Epidermal melanocyte (primary cell): Measurements from ENCODE around the gene EIF3L.

Experiments used
- DNase-seq: peaks from one replicate; pipeline ENCODE4 v3.0.0; 2011; ENCODE audit warnings: low spot score; ENCODE audit not compliant: insufficient read length

Gene EIF3L

DNA sequence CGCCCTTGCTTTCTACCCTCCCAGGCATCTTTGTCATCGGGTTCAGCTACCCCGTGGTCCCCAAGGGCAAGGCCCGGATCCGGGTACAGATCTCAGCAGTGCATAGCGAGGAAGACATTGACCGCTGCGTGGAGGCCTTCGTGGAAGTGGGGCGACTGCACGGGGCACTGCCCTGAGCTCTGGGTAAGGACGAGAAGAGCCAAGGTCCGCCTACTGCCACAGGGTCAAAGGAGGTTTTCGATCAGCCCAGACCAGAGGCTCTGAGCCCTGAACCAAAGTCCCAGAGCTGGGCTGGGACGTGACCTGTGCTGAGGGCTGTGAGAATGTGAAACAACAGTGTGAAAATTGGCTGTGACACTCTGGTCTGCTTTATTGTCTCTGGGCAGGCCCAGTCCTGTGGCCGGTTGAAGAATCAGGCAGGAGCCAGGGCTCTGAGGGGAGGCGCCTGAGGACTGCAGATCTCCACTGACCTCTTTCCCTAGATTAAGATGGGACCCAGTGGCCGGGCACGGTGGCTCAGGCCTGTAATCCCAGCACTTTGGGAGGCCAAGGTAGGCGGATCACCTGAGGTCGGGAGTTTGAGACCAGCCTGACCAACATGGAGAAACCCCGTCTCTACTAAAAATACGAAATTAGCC lies 32.6 kb upstream of the EIF3L start:
- DNase-seq, result no peak

DNA sequence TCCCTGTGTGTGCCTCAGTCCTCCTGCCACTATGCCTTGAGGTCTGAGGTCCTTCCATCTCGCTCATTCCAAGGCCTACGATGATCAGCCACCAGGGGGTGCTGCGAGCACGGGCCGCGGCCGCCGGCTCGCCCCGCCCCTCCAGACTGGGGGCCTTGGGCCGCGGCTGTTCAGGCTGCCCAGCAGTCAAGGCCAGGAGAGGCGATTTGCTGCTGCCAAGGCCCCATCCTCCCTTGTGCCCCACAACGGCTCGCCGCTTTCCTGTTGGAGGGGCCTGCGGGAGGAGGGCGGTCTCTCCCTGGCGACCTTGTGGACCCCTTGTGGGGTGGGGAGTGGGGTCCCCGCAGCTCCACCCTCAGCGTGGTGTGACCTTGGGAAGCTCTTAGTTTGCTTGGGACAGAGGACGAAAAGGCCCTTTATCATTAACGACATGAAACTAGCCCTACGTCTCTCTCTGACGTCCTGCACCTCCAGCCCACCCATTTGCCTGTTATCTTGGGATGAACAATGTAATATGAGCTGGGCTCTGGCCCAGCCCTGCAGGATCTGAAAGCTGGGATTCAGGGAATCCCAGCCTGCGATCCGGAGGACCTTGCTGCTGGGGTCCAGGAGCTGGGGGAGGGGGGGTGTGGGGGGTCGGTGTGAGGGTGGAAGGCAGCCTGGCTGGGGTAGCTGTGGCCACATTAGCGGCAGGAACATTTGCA lies 31.4 kb upstream of the EIF3L start:
- peak; percentile 96 for DNase-seq

DNA sequence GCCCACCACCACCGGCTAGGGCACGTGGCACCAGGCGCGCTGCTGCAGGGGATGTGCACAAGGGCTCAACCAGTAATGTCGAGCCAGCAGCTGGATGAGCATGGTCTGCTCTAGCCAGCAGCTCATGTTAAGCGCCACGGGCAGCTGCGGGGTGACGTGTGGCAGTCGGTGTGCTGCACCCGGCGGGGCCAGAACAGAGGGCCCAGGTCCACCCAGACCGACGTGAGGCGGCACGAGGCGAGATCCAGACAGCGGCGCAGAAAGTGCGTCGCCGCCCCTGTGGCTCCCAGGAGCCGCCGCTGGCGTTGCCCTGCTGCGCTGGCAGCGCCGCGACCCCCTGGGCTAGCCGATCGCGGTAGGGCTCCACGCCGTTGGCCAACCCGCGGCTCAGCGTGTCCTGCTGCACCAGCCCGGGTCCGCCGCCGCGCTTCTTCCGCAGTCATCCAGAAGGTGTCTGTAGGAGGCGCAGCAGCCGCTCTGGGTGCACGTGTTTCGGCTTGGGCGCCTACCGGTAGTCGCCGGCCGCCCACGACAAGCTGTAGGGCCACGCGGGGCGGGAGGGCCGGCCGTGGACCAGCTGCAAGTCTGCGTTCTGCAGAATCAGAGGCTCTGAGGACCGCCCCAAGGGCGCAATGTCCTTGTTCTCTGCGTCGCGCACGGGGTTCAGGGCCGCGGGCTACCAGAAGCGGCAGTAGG lies 30.7 kb upstream of the EIF3L start:
- DNase-seq, result no peak

DNA sequence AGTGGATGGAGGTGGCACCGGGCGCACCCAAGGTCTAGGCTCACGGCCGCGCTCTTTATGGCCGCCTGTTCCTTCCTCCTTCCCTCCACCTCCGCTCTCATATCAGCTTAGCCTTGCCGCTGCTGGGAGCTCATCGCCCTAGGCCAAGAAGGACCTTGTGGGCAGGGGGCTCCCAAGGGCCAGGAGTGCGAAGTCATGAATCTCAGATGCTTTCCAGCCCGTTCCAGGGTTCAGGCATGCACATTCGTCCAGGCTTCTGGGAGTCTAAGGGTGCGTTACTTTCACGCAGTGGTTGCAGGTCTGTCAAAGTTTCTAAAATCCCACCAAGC lies 30.1 kb upstream of the EIF3L start:
- DNase-seq, result no peak

DNA sequence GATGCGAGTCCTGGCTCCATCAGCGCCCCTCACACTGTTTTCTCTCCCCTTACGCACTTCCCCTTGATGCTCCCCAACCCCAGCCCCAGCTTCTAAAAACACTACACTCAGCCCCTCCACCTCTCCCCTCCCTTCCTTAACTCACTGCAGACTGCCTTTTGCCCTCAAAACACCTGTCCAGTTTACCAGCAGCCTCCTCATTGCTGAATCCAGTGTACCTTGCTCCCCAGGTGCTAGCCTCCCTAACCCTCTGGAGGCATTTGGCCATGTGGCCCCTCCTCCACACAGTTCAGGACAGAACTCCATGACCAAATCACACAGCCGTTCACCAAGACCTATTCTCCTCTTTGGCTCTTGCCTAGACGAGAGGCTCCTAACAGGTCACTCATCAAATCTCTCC lies 28.9 kb upstream of the EIF3L start:
- no peak for DNase-seq

DNA sequence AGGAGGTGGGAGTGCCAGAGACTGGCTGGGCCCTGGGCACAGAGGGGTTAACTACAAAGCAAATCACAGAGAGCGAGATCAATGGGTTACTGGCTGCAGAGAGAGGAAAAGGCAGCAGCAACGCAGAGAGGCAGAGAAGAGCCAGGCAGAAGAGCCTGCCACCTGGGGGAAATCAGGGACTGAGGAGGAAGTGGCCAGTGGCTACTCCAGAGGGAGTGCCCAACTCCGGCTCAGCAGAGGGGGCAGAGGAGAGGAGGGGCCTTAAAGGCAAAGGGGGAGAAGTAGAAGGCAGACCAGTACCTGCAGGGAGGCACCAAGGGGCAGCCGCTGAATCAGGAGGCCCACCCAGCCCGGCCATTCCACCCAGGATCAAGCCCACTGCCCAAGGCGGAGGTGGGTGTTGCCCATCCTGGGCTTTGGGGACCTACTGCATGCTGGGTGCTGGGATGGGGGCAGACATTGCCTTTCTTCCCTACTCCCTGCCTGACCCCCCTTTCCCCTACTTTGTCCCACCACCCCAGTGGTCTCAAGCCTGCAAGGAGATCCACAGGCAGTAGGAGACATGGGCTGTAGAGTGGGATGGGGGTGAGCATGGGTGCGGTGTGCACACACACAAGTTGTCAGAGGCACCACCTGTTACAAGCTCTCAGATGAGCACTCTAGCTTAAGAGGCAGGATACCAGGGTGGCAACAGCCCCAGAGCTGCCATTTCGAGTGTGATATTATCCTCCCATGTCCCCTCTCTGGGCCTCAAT lies 27.0 kb upstream of the EIF3L start:
- no peak for DNase-seq

DNA sequence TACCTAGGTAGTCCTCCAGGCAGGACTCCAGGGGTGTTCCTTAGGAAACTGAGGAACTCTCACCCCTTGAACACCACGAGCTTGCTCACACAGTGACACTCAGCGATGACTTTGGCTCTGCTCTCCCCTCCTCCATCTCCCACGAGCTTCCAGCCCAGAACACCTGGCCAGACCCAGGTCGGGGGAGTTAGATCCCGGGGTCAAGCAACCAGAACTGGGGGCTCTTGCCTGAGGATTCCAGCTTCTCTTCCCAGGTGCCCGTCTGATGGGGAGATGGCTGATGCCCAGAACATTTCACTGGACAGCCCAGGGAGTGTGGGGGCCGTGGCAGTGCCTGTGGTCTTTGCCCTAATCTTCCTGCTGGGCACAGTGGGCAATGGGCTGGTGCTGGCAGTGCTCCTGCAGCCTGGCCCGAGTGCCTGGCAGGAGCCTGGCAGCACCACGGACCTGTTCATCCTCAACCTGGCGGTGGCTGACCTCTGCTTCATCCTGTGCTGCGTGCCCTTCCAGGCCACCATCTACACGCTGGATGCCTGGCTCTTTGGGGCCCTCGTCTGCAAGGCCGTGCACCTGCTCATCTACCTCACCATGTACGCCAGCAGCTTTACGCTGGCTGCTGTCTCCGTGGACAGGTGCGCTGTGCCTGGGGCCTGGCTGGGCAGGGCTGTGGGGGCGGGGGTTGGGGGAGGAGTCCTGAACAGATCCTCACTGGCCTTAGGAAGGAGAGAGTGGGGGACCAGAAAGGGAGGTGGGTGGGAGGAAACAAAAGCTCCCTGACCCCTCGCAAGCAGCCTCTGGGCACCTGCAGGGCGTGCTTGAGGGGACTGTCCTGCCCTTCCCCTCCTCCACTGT lies 25.9 kb upstream of the EIF3L start, which contains the start of gene GALR3:
GALR3 (plus strand) TSS at position 249 of the 852 bp plus-strand sequence; CDS start at position 274, 25 bp downstream.
- no peak for DNase-seq

DNA sequence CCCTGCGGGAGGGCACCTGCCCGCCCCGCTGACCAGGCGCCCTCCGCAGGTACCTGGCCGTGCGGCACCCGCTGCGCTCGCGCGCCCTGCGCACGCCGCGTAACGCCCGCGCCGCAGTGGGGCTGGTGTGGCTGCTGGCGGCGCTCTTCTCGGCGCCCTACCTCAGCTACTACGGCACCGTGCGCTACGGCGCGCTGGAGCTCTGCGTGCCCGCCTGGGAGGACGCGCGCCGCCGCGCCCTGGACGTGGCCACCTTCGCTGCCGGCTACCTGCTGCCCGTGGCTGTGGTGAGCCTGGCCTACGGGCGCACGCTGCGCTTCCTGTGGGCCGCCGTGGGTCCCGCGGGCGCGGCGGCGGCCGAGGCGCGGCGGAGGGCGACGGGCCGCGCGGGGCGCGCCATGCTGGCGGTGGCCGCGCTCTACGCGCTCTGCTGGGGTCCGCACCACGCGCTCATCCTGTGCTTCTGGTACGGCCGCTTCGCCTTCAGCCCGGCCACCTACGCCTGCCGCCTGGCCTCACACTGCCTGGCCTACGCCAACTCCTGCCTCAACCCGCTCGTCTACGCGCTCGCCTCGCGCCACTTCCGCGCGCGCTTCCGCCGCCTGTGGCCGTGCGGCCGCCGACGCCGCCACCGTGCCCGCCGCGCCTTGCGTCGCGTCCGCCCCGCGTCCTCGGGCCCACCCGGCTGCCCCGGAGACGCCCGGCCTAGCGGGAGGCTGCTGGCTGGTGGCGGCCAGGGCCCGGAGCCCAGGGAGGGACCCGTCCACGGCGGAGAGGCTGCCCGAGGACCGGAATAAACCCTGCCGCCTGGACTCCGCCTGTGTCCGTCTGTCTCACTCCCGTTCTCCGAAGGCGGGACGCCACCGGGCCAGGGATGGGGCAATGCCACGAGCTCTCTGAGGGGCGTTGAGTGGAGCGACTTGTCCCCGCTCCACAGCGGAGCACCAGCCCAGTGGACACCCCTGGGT lies 24.3 kb upstream of the EIF3L start:
- no peak for DNase-seq

DNA sequence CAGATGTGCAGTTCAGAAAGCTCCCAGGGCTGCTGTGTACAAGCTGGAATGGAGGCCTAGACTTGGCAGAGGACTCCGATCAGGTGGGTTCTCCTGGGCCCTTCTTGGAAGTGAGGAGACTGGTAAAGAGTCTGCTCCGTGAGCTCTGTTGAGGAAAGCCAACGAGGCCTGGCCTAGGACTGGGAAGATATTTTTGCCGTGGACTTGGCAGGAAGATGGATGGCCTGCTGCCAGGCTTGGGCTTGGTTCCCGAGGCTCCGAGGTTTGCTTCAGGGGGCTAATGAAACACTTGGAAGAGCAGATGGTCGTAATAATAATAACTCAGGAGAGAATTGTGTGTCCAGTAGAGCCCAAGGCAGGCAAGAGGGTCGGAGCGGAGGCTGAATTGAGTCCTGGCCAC lies 22.2 kb upstream of the EIF3L start:
- no peak for DNase-seq

DNA sequence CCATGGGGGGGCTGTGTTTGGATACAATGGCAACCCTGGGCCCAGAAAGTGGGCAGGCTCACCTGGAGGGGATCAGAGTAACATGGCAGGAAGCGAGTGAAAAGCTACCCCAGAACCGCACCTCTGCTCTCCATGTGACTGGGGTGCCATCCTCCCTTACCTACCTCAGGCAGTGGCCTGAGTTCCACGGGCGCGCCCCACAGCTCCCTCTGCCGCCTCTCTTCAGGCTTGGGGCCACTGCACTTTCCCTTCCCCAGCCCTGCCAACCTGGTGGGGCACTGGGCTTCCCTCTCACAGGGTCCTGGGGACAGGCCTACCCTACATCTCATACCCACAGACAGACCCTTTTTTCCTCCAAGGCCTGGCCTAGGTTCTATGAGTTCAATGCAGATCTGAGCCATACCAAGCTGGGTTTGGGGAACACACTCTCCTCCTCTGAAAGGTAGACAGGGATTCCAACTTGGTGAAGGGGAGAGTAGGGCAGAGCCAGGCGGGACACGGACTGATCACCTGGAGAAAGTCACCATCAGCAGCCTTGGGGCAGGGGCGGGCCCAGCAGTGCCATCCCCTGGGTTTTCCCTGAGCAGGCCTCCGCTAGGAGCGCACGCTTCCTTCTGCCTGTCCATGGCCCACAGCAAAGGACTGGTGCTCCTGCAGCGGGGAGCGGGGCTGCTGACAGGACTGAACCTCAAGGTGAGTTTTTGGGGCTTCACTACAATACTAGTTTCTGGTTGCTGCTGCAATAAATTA lies 19.0 kb upstream of the EIF3L start:
- DNase-seq, result no peak

DNA sequence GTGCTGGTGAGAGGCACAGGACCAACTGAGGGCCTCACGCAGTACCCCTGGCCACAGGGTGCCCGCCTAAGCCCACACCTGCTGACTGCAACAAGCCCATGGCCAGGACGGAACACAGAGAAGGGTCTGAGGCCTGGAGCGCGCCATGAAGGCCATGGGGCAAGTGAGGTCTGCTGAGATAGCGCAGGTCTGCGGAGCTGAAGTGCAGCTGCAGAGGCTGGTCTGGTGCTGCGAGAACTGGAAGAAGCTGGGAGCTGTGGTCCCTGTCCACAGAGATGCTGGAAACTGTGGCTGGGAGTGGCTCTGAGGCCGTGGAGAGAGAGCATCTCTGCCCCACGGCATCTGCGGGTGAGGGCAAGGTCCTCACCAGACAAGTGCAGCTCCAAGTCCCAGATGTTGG lies 17.7 kb upstream of the EIF3L start:
- DNase-seq, result no peak

DNA sequence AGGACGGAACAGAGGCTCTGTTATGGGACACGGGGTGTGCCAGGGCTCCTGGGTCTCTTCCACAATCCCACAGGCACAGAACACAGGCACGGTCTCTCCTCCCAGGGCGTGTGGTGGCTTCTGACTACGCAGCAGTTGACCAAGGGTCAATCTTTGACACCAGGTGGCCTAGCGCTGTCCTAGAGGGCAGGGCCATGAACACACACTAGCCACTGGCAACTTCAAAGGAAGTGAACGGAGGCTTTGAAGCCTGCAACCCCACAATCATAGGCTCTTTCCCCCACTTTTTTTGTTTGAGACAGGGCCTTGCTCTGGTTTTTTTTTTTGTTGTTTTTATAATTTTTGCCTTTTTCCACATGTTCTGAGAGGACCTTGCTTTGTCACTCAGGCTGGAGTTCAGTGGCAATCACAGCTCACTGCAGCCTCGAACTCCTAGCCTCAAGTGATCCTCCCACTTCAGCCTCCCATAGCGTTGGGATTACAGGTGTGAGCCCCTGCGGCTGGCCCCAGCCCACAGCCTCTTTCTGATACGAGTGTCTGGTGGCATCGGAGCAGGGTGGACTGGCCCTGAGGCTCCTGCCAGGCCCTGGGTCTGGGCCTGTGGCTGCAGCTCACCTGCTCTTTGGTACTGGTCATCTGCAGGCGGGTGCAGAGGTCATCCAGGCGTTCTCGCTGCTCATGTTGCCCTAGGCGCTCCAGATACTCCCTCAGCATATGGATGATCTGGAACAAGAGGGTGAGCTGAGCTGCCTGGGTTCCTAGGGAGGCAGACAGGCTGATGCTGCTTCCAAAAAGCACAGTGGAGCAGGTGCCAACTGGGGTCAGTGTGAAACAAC lies 17.0 kb upstream of the EIF3L start:
- no peak for DNase-seq

DNA sequence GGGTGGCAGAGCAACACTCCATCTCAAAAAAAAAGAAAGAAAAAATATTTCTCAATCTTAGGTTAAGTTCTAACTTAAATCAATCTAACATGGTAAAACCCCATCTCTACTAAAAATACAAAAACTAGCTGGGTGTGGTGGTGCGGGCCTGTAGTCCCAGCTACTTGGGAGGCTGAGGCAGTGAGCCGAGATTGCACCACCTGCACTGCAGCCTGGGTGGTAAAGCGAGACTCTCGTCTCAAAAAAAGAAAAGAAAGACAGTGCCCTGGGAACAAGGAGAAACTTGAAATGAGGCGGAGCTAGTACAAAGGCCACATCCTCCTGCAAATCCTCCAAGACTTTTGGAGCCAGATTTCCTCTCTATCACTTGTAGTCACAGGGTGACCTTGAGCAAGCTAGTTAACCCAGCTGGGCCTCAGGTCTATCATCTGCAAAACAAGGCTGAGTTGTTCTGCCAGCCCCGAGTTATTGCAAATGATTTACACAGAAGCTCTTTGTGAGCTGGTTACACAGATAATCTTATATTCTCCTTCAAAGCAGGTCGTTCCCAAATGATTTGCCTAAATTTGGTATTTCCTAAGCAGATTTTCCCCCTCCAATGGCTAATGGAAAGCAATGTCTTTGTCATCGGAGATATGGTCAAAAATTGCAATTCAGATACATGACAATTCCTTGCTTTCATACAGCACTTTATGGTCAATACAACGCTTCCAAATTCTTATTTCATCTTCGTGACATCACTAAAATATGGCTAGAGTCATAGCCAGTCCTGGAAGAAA lies 7.0 kb upstream of the EIF3L start:
- DNase-seq, result no peak

DNA sequence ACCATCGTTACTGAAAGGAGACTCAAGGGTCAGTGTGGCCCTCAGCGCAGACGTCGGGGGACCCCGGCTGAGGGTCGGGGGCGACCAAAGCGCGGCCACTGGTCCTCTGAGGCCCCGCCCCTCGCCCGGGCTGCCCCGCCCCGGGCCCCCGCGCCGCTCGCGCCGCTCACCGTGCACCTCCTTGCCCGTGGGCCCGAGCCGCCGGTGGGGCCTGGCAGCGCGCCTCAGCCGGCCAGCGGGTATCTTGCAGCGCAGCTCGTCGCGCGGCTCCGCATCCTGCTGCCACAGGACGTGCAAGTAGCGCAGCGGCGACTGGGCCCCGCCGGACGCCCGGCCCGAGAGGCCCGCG lies 5.5 kb upstream of the EIF3L start:
- no peak for DNase-seq

DNA sequence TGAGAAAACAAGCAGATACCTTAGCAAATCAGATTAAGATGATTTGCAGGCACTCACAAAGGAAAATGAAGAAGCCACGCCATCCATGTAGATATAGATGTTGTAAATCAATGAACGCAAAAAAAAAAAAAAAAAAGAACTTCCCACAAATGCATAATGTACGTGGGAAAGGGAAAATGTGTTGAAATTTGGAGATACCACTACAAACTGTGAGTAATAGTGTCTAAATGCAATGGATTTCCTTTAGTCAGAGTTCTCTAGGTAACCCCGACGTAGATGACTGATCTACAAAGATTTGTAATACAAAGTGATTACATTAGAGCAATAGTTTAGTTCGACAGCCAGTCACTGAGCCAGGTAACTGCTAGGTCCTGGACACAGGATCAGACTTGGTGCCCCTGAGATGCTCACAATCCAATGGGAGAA lies 4.3 kb upstream of the EIF3L start:
- no peak for DNase-seq

DNA sequence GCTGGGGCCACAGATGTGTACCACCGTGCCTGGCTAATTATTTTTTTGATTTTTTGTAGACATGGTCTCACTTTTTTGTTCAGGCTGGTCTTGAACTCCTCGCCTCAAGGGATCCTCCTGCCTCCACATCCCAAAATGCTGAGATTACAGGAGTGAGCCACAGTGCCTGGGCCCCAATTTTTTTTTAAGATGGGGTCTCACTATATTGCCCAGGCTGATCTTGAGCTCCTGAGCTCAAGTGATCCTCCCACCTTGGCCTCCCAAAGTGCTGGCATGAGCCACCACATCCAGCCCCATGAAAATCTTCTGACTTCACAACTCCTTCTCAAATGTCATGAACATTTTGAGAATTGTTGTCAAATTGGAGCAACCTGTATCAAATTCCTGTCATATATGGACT lies 2.8 kb upstream of the EIF3L start:
- DNase-seq, result no peak

DNA sequence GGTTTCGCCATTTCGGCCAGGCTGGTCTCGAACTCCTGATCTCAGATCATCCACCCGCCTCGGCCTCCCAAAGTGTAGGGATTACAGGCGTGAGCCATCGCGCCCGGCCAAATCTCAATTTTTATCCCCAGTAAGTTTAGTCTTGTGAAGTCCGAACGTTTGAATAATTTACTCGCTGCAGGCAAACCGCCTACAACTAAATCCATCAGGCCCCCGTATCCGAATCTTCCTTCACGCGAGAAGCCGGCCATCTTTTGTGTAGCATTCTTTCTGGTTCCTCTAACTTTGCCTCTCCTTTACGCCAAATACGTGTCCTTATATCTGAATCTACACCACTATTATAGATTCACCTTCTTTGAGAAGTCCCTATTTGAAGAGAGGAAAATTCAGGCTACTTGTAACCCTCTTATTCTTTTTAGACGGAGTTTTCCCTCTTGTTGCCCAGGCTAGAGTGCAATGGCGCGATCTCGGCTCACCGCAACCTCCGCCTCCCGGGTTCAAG lies 581 bp upstream of the EIF3L start:
- DNase-seq, result no peak
